ENCODE data around the gene TRIM71. TPM values are rescaled to one million over a fixed set of nuclear protein-coding genes. Genes with fewer than 3 reads are reported as not detected.

TRIM71 gene
- total and polyA plus RNA-seq, 2 experiments from 2014 or later, result under 0.01 to 0.03 TPM

DNA sequence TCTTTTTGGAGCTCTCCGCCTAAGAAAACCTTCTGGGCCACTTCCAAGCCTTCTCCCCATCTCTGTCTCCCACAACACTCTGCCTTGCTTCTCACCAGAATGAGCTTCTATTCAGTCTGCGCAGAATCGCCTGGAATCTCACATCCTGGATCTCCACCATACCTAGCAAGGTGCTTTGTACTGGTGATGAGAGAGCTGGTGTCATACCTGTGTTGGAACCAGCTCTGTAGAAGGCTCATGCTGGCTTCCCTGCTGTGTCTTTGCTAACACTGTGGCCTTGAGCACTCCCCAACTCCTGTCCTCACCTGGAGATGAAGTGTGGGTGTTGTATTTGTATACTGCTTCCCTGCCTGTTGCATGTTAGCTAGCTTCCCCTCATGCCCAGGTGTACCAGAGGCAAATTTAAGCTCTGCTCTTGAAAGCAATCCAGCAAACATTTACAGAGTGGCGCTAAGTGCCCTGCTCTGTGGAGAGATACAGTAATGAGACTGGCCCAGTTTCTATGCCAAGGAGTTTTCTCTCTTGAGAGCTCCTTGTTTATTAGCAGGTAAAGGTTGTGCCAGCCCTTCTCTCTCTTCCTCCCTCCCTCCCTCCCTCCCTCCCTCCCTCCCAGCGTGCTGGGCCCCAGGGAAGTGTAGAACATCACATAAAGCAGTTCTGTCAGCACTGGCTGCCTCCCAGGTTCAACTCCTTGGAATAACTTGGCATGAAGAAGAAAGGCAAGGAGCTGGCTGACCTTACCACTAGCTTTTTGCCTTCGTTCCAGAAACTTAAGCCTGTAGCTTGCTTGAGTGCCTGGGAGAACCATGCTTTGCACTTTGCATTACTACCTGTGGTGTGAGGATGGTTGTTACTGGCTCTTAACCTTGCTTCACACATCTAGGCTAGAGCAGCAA lies 54.9 kb downstream of the TRIM71 start:
- H2AFZ ChIP-seq, result no peak overlapping the region
- DNase-seq, result peak; percentile 31
- H3K4me3 ChIP-seq, result no peak overlapping the region
- no peaks in the 10 kb centered on the region for H3K79me2 ChIP-seq (ENCODE audit: insufficient read depth)
- H3K9me2 ChIP-seq (ENCODE audit: insufficient read depth), result no peaks in the 10 kb centered on the region
- H3K36me3 ChIP-seq (ENCODE audit: low read depth), result no peaks in the 10 kb centered on the region
- peaks cover 4% of the 10 kb centered on the region; the same call in 1 of the 2 replicates for H3F3A ChIP-seq (ENCODE audit: insufficient read depth)
- peaks cover 5% of the 10 kb centered on the region; the same call in 1 of the 2 replicates for H3K4me1 ChIP-seq (ENCODE audit: insufficient read depth)
- H3K4me2 ChIP-seq (ENCODE audit: unreplicated experiment), result no peak overlapping the region
- H4K20me1 ChIP-seq (ENCODE audit: insufficient read depth), result no peaks in the 10 kb centered on the region
- no peak overlapping the region for H3K9ac ChIP-seq
- no peaks in the 10 kb centered on the region for H3K9me3 ChIP-seq (ENCODE audit: low read depth)
- 49 to 67% methylated on average over 5 to 6 of the region's 6 CpGs for WGBS, 2 experiments (ENCODE audit: low coverage in 1 of 2, low lambda C conversion rate in 2 of 2, missing lambda C conversion rate in 2 of 2)
- peaks cover 21% of the 10 kb centered on the region for H3K27me3 ChIP-seq (replicated peaks; ENCODE audit: insufficient read depth)
- H3K27ac ChIP-seq, result no peak overlapping the region
- no peak for TF ChIP-seq EZH2phosphoT487 (IDR thresholded peaks at IDR 0.05; ENCODE audit: insufficient read depth, low read depth)
- in situ Hi-C loops (cut with MboI), result no loop called here

- in situ Hi-C loops (cut with MboI), result no loop called here
- no peaks in the 10 kb centered on the region for H3K9me2 ChIP-seq (ENCODE audit: insufficient read depth)
Observed at GRCh38 chr3:32873531-32874130, 55.8 kb downstream of the TRIM71 start.

DNA sequence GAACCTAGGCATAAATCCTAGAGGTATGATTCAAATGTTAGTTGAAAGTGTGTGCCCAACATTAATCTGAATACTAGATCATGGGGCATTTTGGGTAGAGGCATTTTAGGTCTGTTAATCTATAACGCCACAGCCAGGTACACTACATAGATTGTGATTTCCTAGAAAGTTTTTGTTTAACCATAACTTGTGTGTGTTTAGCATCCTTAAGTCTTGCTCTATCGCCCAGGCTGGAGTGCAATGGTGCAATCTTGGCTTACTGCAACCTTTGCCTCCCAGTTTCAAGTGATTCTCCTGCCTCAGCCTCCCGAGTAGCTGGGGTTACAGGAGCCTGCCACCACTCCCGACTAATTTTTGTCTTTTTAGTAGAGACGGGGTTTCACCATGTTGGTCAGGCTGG lies 59.1 kb downstream of the TRIM71 start:
- Histone ChIP-seq H3K27me3 (replicated peaks; ENCODE audit: insufficient read depth) (peaks cover 13% of the 10 kb centered on the region), H3K4me2 (ENCODE audit: unreplicated experiment) (no peak overlapping the region), H3F3A (ENCODE audit: insufficient read depth) (peaks cover 4% of the 10 kb centered on the region; the same call in 1 of the 2 replicates), H2AFZ (no peak overlapping the region), H3K9me2 (ENCODE audit: insufficient read depth) (no peaks in the 10 kb centered on the region), H3K4me3 (no peak overlapping the region), H3K9ac (no peak overlapping the region), H3K27ac (no peak overlapping the region), H3K36me3 (ENCODE audit: low read depth) (no peaks in the 10 kb centered on the region), H4K20me1 (ENCODE audit: insufficient read depth) (no peaks in the 10 kb centered on the region), H3K79me2 (ENCODE audit: insufficient read depth) (no peaks in the 10 kb centered on the region), H3K9me3 (ENCODE audit: low read depth) (no peaks in the 10 kb centered on the region), H3K4me1 (ENCODE audit: insufficient read depth) (peaks cover 5% of the 10 kb centered on the region; the same call in 1 of the 2 replicates)
- TF ChIP-seq EZH2phosphoT487 (IDR thresholded peaks at IDR 0.05; ENCODE audit: insufficient read depth, low read depth) (no peak), EZH2 (IDR thresholded peaks at IDR 0.05; ENCODE audit: insufficient read depth, poor library complexity, severe bottlenecking) (no peak)
- DNase-seq, result no peak
- in situ Hi-C loops (cut with MboI), result no loop called here
- 87 to 96% methylated on average over 5 of the region's 5 CpGs for WGBS, 2 experiments (ENCODE audit: low coverage in 1 of 2, low lambda C conversion rate in 2 of 2, missing lambda C conversion rate in 2 of 2)

More at GRCh38 chr3:32873531-32874130, 55.8 kb downstream of the TRIM71 start:
- Histone ChIP-seq H3K9ac (no peak overlapping the region), H2AFZ (no peak overlapping the region), H3K4me1 (ENCODE audit: insufficient read depth) (peaks cover 5% of the 10 kb centered on the region; the same call in 1 of the 2 replicates), H4K20me1 (ENCODE audit: insufficient read depth) (no peaks in the 10 kb centered on the region), H3K9me3 (ENCODE audit: low read depth) (no peaks in the 10 kb centered on the region), H3K36me3 (ENCODE audit: low read depth) (no peaks in the 10 kb centered on the region), H3K4me2 (ENCODE audit: unreplicated experiment) (no peak overlapping the region), H3K27me3 (replicated peaks; ENCODE audit: insufficient read depth) (peaks cover 21% of the 10 kb centered on the region), H3K27ac (no peak overlapping the region), H3K79me2 (ENCODE audit: insufficient read depth) (no peaks in the 10 kb centered on the region), H3F3A (ENCODE audit: insufficient read depth) (peaks cover 4% of the 10 kb centered on the region; the same call in 1 of the 2 replicates), H3K4me3 (no peak overlapping the region)
- no peak for DNase-seq
- 73 to 75% methylated on average over 11 to 12 of the region's 12 CpGs for WGBS, 2 experiments (ENCODE audit: low coverage in 1 of 2, low lambda C conversion rate in 2 of 2, missing lambda C conversion rate in 2 of 2)
- TF ChIP-seq EZH2 (IDR thresholded peaks at IDR 0.05; ENCODE audit: insufficient read depth, poor library complexity, severe bottlenecking) (no peak), EZH2phosphoT487 (IDR thresholded peaks at IDR 0.05; ENCODE audit: insufficient read depth, low read depth) (no peak)

DNA sequence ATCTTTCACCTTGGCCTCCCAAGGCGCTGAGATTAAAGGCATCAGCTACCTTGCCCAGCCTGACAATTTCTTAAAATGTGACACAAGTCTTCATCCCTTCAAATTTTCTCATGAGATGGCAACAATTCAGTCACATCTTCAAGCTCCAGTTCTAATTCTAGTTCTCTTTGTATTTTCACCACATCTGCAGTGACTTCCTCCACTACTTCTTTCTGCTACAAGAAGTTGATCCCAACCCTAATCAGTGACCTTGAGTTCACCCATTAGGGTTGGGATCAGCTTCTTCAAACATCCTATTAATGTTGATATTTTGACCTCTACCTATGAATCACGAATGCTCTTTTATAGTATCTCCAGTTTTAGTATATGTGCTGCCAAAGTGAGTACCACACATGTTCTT lies 59.8 kb downstream of the TRIM71 start:
- Histone ChIP-seq H3K9me3 (ENCODE audit: low read depth) (no peaks in the 10 kb centered on the region), H3K27ac (no peak overlapping the region), H3K4me3 (no peak overlapping the region), H3K9me2 (ENCODE audit: insufficient read depth) (no peaks in the 10 kb centered on the region), H4K20me1 (ENCODE audit: insufficient read depth) (no peaks in the 10 kb centered on the region), H3K9ac (no peak overlapping the region), H3F3A (ENCODE audit: insufficient read depth) (peaks cover 4% of the 10 kb centered on the region; the same call in 1 of the 2 replicates), H3K36me3 (ENCODE audit: low read depth) (no peaks in the 10 kb centered on the region), H3K4me2 (ENCODE audit: unreplicated experiment) (no peak overlapping the region), H3K27me3 (replicated peaks; ENCODE audit: insufficient read depth) (peaks cover 8% of the 10 kb centered on the region; the same call in 1 of the 2 replicates), H3K4me1 (ENCODE audit: insufficient read depth) (peaks cover 5% of the 10 kb centered on the region; the same call in 1 of the 2 replicates), H2AFZ (no peak overlapping the region), H3K79me2 (ENCODE audit: insufficient read depth) (no peaks in the 10 kb centered on the region)
- in situ Hi-C loops (cut with MboI), result no loop called here
- TF ChIP-seq EZH2 (IDR thresholded peaks at IDR 0.05; ENCODE audit: insufficient read depth, poor library complexity, severe bottlenecking) (no peak), EZH2phosphoT487 (IDR thresholded peaks at IDR 0.05; ENCODE audit: insufficient read depth, low read depth) (no peak)
- whole genome bisulfite sequencing, 2 experiments (ENCODE audit: low coverage in 1 of 2, low lambda C conversion rate in 2 of 2, missing lambda C conversion rate in 2 of 2), result 76 to 85% methylated on average over 2 of the region's 2 CpGs
- DNase-seq, result no peak

All from GM23248 (cell line).